B cell (primary cell): ENCODE measurements around the gene TMEM38B.

Source experiments
- EZH2 ChIP-seq: IDR thresholded peaks from 2 replicates; pipeline ENCODE4 v1.6.1; 2012; ENCODE audit warnings: borderline replicate concordance, low read depth, mild to moderate bottlenecking, moderate library complexity, low read length; ENCODE audit not compliant: insufficient read depth, poor library complexity, severe bottlenecking
- TF ChIP-seq, protein P1 (sequence below): fragments of 200-600 bp; IDR thresholded peaks from one replicate; pipeline ENCODE4 v1.8.0; 2022; ENCODE audit warnings: antibody characterized with exemption, mild to moderate bottlenecking

DNA sequence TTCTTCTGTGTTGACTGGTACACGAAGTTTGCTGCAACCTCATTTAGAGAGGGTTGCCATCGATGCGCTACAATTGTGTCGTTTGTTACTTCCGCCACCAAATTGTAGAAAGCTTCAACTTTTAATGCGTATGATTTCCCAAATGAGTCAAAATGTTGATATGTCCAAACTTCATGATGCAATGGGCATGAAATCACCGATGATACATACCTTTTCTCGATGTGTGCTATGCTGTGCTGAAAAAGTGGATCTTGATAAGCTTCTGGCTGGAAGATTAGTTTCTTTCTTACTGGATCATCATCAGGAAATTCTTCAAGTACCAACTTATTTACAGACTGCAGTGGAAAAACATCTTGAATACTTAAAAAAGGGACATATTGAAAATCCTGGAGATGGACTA is 65.7 kb downstream of the TMEM38B start:
- TF ChIP-seq EZH2 = no peak
- TF ChIP-seq, protein P1, sequence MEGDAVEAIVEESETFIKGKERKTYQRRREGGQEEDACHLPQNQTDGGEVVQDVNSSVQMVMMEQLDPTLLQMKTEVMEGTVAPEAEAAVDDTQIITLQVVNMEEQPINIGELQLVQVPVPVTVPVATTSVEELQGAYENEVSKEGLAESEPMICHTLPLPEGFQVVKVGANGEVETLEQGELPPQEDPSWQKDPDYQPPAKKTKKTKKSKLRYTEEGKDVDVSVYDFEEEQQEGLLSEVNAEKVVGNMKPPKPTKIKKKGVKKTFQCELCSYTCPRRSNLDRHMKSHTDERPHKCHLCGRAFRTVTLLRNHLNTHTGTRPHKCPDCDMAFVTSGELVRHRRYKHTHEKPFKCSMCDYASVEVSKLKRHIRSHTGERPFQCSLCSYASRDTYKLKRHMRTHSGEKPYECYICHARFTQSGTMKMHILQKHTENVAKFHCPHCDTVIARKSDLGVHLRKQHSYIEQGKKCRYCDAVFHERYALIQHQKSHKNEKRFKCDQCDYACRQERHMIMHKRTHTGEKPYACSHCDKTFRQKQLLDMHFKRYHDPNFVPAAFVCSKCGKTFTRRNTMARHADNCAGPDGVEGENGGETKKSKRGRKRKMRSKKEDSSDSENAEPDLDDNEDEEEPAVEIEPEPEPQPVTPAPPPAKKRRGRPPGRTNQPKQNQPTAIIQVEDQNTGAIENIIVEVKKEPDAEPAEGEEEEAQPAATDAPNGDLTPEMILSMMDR = no peak
